Measurements from ENCODE around the gene TSPAN4. TPM values are rescaled to one million over a fixed set of nuclear protein-coding genes. Genes with fewer than 3 reads are reported as not detected.

The TSPAN4 gene
- total and polyA plus RNA-seq, 2 donors (not counting 1 experiment from before 2014, with no cell fraction given), result 2.9 to 7.4 TPM

GRCh38 chr11:886568-886967, 43.9 kb downstream of the TSPAN4 start:
- ATAC-seq (ENCODE audit: low read depth), result no peak
- Histone ChIP-seq H3K9ac (ENCODE audit: low read length) (no peak overlapping the region), H3K79me2 (ENCODE audit: control insufficient read depth, insufficient read depth, low read length) (no peaks in the 10 kb centered on the region), H3K4me2 (replicated peaks; ENCODE audit: low read depth, low read length, poor library complexity, severe bottlenecking) (no peak overlapping the region), H3K27me3 (replicated peaks in 1 of 4; ENCODE audit: control extremely low read depth in 1 of 4, control insufficient read depth in 3 of 4, insufficient read depth in 4 of 4, low read length in 3 of 4) (no peaks in the 10 kb centered on the region), H3K4me3 (ENCODE audit: control extremely low read depth in 1 of 5, extremely low read depth in 1 of 5, insufficient read depth in 1 of 5, low read depth in 2 of 5, low read length in 4 of 5) (no peak overlapping the region), H4K20me1 (ENCODE audit: control insufficient read depth, insufficient read depth, low read length, poor library complexity, severe bottlenecking) (no peaks in the 10 kb centered on the region), H3K9me3 (ENCODE audit: control extremely low read depth in 1 of 3, control insufficient read depth in 2 of 3, insufficient read depth in 1 of 3, low read length in 2 of 3) (no peaks in the 10 kb centered on the region), H3K36me3 (replicated peaks in 1 of 2; ENCODE audit: control extremely low read depth in 1 of 2, control insufficient read depth in 1 of 2, extremely low read depth in 1 of 2, insufficient read depth in 2 of 2, low read length in 1 of 2) (peaks cover 0 to 14% of the 10 kb centered on the region in 2 experiments), H3K4me1 (ENCODE audit: control insufficient read depth in 2 of 2, insufficient read depth in 2 of 2, low read length in 2 of 2) (no peaks in the 10 kb centered on the region), H2AFZ (ENCODE audit: insufficient read depth, low read depth, low read length, poor library complexity, severe bottlenecking) (no peak overlapping the region), H3K27ac (ENCODE audit: low read length in 2 of 2) (no peak overlapping the region)
- intact Hi-C loops (cut with micrococcal nuclease), result no loop called here
- Mint-ChIP-seq H3K4me1 (no peaks in the 10 kb centered on the region), H3K4me3 (no peak overlapping the region), H3K27me3 (no peaks in the 10 kb centered on the region), H3K9me3 (ENCODE audit: insufficient read depth) (no peaks in the 10 kb centered on the region), H3K27ac (no peak overlapping the region)
- CTCF ChIA-PET, result no interaction called here
- TF ChIP-seq EZH2 (IDR thresholded peaks at IDR 0.05; ENCODE audit: borderline replicate concordance, insufficient read depth, low read depth, low read length, poor library complexity, severe bottlenecking) (no peak), CTCF (IDR thresholded peaks at IDR 0.05) (no peak)
- DNase-seq, result no peak
- WGBS (ENCODE audit: insufficient coverage), result over 99% methylated on average over 17 of the region's 17 CpGs
- POLR2A ChIA-PET, result interaction anchor here (0.6 kb wide), 1 partner anchor 22 kb away, joined by 3 read pairs; no protein-coding TSS in a partner anchor

- Mint-ChIP-seq H3K4me3 (no peak overlapping the region), H3K27me3 (no peaks in the 10 kb centered on the region), H3K4me1 (no peaks in the 10 kb centered on the region), H3K9me3 (ENCODE audit: insufficient read depth) (no peaks in the 10 kb centered on the region), H3K27ac (no peak overlapping the region)
- Histone ChIP-seq H3K36me3 (replicated peaks in 1 of 2; ENCODE audit: control extremely low read depth in 1 of 2, control insufficient read depth in 1 of 2, extremely low read depth in 1 of 2, insufficient read depth in 2 of 2, low read length in 1 of 2) (peaks cover 0 to 13% of the 10 kb centered on the region in 2 experiments), H3K9ac (ENCODE audit: low read length) (no peak overlapping the region), H3K27me3 (replicated peaks in 1 of 4; ENCODE audit: control extremely low read depth in 1 of 4, control insufficient read depth in 3 of 4, insufficient read depth in 4 of 4, low read length in 3 of 4) (no peaks in the 10 kb centered on the region), H3K9me3 (ENCODE audit: control extremely low read depth in 1 of 3, control insufficient read depth in 2 of 3, insufficient read depth in 1 of 3, low read length in 2 of 3) (no peaks in the 10 kb centered on the region), H3K4me1 (ENCODE audit: control insufficient read depth in 2 of 2, insufficient read depth in 2 of 2, low read length in 2 of 2) (no peaks in the 10 kb centered on the region), H3K27ac (ENCODE audit: low read length in 2 of 2) (no peak overlapping the region), H2AFZ (ENCODE audit: insufficient read depth, low read depth, low read length, poor library complexity, severe bottlenecking) (no peak overlapping the region), H4K20me1 (ENCODE audit: control insufficient read depth, insufficient read depth, low read length, poor library complexity, severe bottlenecking) (no peaks in the 10 kb centered on the region), H3K4me2 (replicated peaks; ENCODE audit: low read depth, low read length, poor library complexity, severe bottlenecking) (no peak overlapping the region), H3K79me2 (ENCODE audit: control insufficient read depth, insufficient read depth, low read length) (no peaks in the 10 kb centered on the region), H3K4me3 (ENCODE audit: control extremely low read depth in 1 of 5, extremely low read depth in 1 of 5, insufficient read depth in 1 of 5, low read depth in 2 of 5, low read length in 4 of 5) (no peak overlapping the region)
- DNase-seq (no peak), ATAC-seq (ENCODE audit: low read depth) (no peak)
- TF ChIP-seq EZH2 (IDR thresholded peaks at IDR 0.05; ENCODE audit: borderline replicate concordance, insufficient read depth, low read depth, low read length, poor library complexity, severe bottlenecking) (no peak), CTCF (IDR thresholded peaks at IDR 0.05) (no peak)
- intact Hi-C loops (cut with micrococcal nuclease), result no loop called here
- POLR2A ChIA-PET, result no interaction called here
- CTCF ChIA-PET, result no interaction called here
- 97% methylated on average over 14 of the region's 14 CpGs for WGBS (ENCODE audit: insufficient coverage)
These were observed 44.9 kb downstream of the TSPAN4 start for GRCh38 chr11:887589-887988.
